ENCODE measurements around the gene OR51T1.

Gene OR51T1

DNA sequence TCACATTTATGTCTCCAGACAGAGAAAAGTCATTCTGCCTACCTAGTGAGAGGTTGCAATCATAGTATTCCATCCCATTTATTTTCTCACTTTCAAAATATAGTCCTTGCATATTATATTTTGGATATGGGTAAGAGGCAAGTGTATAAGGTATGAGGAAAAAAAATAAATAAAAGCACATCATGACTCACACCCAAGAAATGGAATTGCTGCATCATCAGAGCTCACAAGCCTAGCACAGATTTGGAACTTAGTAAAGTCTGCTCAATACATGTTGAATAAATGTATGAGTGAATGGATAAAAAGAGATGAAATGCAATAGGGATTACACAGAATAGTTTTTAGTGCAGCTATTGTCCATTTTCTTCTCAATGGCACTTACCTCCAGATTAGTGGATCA is 44.9 kb downstream of the OR51T1 start:
- Histone ChIP-seq H3K27me3 (ENCODE audit: control insufficient read depth, insufficient read depth, low read length) (no peaks in the 10 kb centered on the region), H3K9me3 (ENCODE audit: control insufficient read depth, insufficient read depth, low read length) (no peaks in the 10 kb centered on the region), H3K4me1 (ENCODE audit: control insufficient read depth, insufficient read depth, low read length) (no peaks in the 10 kb centered on the region), H3K27ac (ENCODE audit: low read depth, low read length) (no peak overlapping the region), H3K4me3 (ENCODE audit: low read depth, low read length) (no peak overlapping the region), H3K9ac (ENCODE audit: low read depth, low read length) (no peak overlapping the region), H3K36me3 (ENCODE audit: control insufficient read depth, insufficient read depth, low read length) (no peaks in the 10 kb centered on the region)
